Pulmonary artery endothelial cell (primary cell): ENCODE results near the gene COPS7A. TPM values are rescaled to one million over a fixed set of nuclear protein-coding genes. Genes with fewer than 3 reads are reported as not detected.

Experiments
- DNase-seq: peaks from one replicate; pipeline ENCODE4 v3.0.0-alpha.2; 2011; ENCODE audit warnings: low read depth, low spot score
- total RNA-seq: library from RNA; depleted of rRNA; stranded (reverse); fragments of >200 nt; gene quantifications from 2 replicates; pipeline ENCODE4 v1.2.3, GENCODE V29; 2014

Gene COPS7A
- 54.8 and 71.4 TPM in 2 replicates for total RNA-seq

- peak; percentile 94 for DNase-seq
These were observed at the start of gene COPS7A for GRCh38 chr12:6723607-6724408. Gene COPS7A, plus strand, starts transcription at chr12:6724046. Its CDS starts 611 bp downstream, at chr12:6724657.

GRCh38 chr12:6676962-6677361, 46.9 kb upstream of the COPS7A start:
- no peak for DNase-seq

GRCh38 chr12:6684609-6685008, 39.2 kb upstream of the COPS7A start:
- no peak for DNase-seq

GRCh38 chr12:6685814-6686213, 38.0 kb upstream of the COPS7A start:
- no peak for DNase-seq

- no peak for DNase-seq
These were observed 35.3 kb upstream of the COPS7A start for GRCh38 chr12:6688543-6688998.

- peak; percentile 99 for DNase-seq
These were observed 34.6 kb upstream of the COPS7A start, which contains the start of gene ZNF384 for GRCh38 chr12:6688999-6689882. Gene ZNF384, minus strand, starts transcription at chr12:6689375. Its CDS starts 9,855 bp downstream, at chr12:6679520.

GRCh38 chr12:6691473-6691872, 32.4 kb upstream of the COPS7A start:
- DNase-seq = no peak

- no peak for DNase-seq
These were observed 31.0 kb upstream of the COPS7A start for GRCh38 chr12:6692888-6693287.

- no peak for DNase-seq
These were observed 30.0 kb upstream of the COPS7A start for GRCh38 chr12:6693832-6694355.

- DNase-seq = no peak
These were observed 29.1 kb upstream of the COPS7A start for GRCh38 chr12:6694701-6695100.

- no peak for DNase-seq
These were observed 28.4 kb upstream of the COPS7A start for GRCh38 chr12:6695313-6696045.

- DNase-seq = no peak
These were observed 26.9 kb upstream of the COPS7A start for GRCh38 chr12:6696690-6697583.

GRCh38 chr12:6697584-6698351, 26.1 kb upstream of the COPS7A start:
- no peak for DNase-seq

- no peak for DNase-seq
These were observed 25.3 kb upstream of the COPS7A start for GRCh38 chr12:6698352-6699046.

GRCh38 chr12:6699259-6699988, 24.4 kb upstream of the COPS7A start:
- DNase-seq = no peak

- DNase-seq = no peak
These were observed 23.7 kb upstream of the COPS7A start for GRCh38 chr12:6699989-6700645.

- no peak for DNase-seq
These were observed 23.2 kb upstream of the COPS7A start, which contains the start of gene PIANP for GRCh38 chr12:6700646-6701051. Gene PIANP, minus strand, starts transcription at chr12:6700815. Its CDS starts 2,754 bp downstream, at chr12:6698061.
